LHCN-M2 (cell line): ENCODE results near the gene TULP1. TPM values are rescaled to one million over a fixed set of nuclear protein-coding genes. Genes with fewer than 3 reads are reported as not detected.

Source experiments
- DNase-seq: peaks from one replicate; pipeline ENCODE4 v3.0.0-alpha.2; 2012; ENCODE audit warnings: low read depth
- total RNA-seq: library from RNA; depleted of rRNA; stranded (reverse); fragments of >200 nt; gene quantifications from 2 replicates; pipeline ENCODE4 v1.2.3, GENCODE V29; 2014

Gene TULP1
- total RNA-seq, 1 experiment from 2014 or later: not detected

- DNase-seq: peak; percentile 75
These were observed 15.7 kb downstream of the TULP1 start, which contains the start of gene TEAD3 for GRCh38 chr6:35496841-35497570. TEAD3 (minus strand) TSS chr6:35497079.

- peak; percentile 50 for DNase-seq
These were observed 16.5 kb downstream of the TULP1 start for GRCh38 chr6:35496036-35496840.

GRCh38 chr6:35495258-35496035, 17.2 kb downstream of the TULP1 start:
- no peak for DNase-seq

- DNase-seq: peak; percentile 40
These were observed 18.5 kb downstream of the TULP1 start for GRCh38 chr6:35494161-35494563.

- DNase-seq: no peak
These were observed 19.3 kb downstream of the TULP1 start for GRCh38 chr6:35493307-35493983.

GRCh38 chr6:35492974-35493284, 19.8 kb downstream of the TULP1 start:
- no peak for DNase-seq

- no peak for DNase-seq
These were observed 20.3 kb downstream of the TULP1 start for GRCh38 chr6:35492258-35492973.

- no peak for DNase-seq
These were observed 21.0 kb downstream of the TULP1 start for GRCh38 chr6:35491558-35492257.

GRCh38 chr6:35490821-35491557, 21.7 kb downstream of the TULP1 start:
- DNase-seq: no peak

- DNase-seq: peak; percentile 76
These were observed 22.5 kb downstream of the TULP1 start for GRCh38 chr6:35489995-35490791.

- DNase-seq: no peak
These were observed 23.6 kb downstream of the TULP1 start for GRCh38 chr6:35489066-35489465.

GRCh38 chr6:35488517-35488862, 24.2 kb downstream of the TULP1 start:
- DNase-seq: no peak

- DNase-seq: peak; percentile 32
These were observed 24.8 kb downstream of the TULP1 start for GRCh38 chr6:35487658-35488516.

- no peak for DNase-seq
These were observed 26.4 kb downstream of the TULP1 start for GRCh38 chr6:35486005-35486925.

GRCh38 chr6:35485402-35485877, 27.3 kb downstream of the TULP1 start:
- DNase-seq: peak; percentile 81

GRCh38 chr6:35484921-35485392, 27.7 kb downstream of the TULP1 start:
- peak; percentile 42 for DNase-seq
